Measurements from ENCODE around the gene ESPNL. TPM values are rescaled to one million over a fixed set of nuclear protein-coding genes. Genes with fewer than 3 reads are reported as not detected.

ESPNL gene
- total RNA-seq, 1 donor from 2014 or later, result 0.40 TPM

DNA sequence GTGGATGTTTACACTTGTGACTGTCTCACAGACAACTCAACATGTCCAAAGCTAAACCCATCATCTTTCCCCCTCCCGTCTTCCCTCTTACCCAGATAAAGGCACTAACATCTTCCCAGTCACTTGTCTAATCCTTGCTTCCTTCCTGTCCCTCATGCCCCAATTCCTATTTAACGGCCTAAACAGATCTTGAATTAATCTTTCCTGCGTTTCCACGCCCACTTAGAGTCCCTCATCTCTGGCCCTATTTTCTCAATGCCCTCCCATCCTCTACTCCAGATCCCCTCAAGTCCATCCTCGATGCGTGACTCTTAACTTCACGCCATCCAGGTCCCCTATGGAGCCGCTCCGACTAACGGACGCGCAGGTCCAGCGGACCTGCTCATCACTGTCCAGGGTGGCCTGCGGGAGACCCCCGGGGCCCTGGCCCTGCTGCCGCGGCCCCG lies 40.0 kb upstream of the ESPNL start:
- peaks cover 15% of the 10 kb centered on the region for H3K36me3 Mint-ChIP-seq (ENCODE audit: low read depth)
- TF ChIP-seq, protein P1, sequence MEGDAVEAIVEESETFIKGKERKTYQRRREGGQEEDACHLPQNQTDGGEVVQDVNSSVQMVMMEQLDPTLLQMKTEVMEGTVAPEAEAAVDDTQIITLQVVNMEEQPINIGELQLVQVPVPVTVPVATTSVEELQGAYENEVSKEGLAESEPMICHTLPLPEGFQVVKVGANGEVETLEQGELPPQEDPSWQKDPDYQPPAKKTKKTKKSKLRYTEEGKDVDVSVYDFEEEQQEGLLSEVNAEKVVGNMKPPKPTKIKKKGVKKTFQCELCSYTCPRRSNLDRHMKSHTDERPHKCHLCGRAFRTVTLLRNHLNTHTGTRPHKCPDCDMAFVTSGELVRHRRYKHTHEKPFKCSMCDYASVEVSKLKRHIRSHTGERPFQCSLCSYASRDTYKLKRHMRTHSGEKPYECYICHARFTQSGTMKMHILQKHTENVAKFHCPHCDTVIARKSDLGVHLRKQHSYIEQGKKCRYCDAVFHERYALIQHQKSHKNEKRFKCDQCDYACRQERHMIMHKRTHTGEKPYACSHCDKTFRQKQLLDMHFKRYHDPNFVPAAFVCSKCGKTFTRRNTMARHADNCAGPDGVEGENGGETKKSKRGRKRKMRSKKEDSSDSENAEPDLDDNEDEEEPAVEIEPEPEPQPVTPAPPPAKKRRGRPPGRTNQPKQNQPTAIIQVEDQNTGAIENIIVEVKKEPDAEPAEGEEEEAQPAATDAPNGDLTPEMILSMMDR (conservative IDR thresholded peaks at IDR 0.05), result no peak
- DNase-seq (ENCODE audit: low read depth, low spot score), result no peak
- peak overlapping the region; percentile 91 for H3K4me3 Mint-ChIP-seq
- H3K27me3 Mint-ChIP-seq (ENCODE audit: low read depth), result peaks cover 2% of the 10 kb centered on the region
- peaks cover 5% of the 10 kb centered on the region for H3K9me3 Mint-ChIP-seq
- H3K4me1 Mint-ChIP-seq, result peaks cover 38% of the 10 kb centered on the region
- peak overlapping the region; percentile 92 for H3K27ac Mint-ChIP-seq (ENCODE audit: unreplicated experiment)

DNA sequence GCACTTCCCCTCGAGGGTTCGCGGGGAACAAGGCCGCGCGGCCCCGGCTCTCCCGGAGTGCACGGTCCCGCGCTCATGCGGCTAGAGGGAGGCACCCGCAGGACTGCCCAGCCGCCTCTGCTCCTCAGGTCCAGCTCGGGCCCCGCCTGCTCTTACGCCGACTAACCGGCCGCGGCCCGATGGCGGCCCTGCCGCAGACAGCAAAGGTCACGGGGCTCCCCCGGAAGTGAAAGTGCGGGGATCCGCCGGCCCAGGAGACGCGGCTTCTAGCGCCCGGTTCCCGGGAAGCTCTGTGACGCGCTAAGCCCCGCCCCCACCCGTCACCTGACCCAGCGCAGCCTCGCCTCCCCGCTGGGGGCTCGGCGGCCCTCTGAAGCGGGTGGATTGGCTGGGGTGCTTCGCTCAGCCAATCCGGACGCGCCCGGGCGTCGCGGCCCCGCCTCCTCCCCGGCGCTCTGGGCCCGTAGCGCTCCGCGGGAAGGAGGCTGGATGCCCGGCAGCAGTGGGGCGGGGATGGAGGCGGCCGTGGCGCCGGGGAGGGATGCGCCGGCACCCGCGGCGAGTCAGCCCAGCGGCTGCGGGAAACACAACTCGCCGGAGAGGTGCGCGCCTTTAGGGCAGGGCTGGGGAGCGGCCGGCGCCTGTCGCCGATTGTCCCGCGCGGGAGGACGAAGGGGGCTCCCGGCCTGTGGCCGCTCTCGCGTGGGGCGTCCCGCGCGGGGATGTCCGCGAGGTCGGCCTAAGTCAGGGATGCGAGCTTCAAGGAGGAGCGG lies 39.4 kb upstream of the ESPNL start, which contains the start of gene SCLY:
TSS of gene SCLY (plus strand) at position 460 of the 773 bp plus-strand sequence. CDS start at position 514, 54 bp downstream.
- peaks cover 18% of the 10 kb centered on the region for H3K36me3 Mint-ChIP-seq (ENCODE audit: low read depth)
- peak within 1 kb of the TSS; percentile 98 for H3K4me3 Mint-ChIP-seq
- peaks cover 5% of the 10 kb centered on the region for H3K9me3 Mint-ChIP-seq
- peak within 1 kb of the TSS; percentile 92 for H3K27ac Mint-ChIP-seq (ENCODE audit: unreplicated experiment)
- TF ChIP-seq, protein P1 (conservative IDR thresholded peaks at IDR 0.05), result no peak
- DNase-seq (ENCODE audit: low read depth, low spot score), result peak; percentile 82
- H3K4me1 Mint-ChIP-seq, result peaks cover 38% of the 10 kb centered on the region
- H3K27me3 Mint-ChIP-seq (ENCODE audit: low read depth), result peaks cover 2% of the 10 kb centered on the region

DNA sequence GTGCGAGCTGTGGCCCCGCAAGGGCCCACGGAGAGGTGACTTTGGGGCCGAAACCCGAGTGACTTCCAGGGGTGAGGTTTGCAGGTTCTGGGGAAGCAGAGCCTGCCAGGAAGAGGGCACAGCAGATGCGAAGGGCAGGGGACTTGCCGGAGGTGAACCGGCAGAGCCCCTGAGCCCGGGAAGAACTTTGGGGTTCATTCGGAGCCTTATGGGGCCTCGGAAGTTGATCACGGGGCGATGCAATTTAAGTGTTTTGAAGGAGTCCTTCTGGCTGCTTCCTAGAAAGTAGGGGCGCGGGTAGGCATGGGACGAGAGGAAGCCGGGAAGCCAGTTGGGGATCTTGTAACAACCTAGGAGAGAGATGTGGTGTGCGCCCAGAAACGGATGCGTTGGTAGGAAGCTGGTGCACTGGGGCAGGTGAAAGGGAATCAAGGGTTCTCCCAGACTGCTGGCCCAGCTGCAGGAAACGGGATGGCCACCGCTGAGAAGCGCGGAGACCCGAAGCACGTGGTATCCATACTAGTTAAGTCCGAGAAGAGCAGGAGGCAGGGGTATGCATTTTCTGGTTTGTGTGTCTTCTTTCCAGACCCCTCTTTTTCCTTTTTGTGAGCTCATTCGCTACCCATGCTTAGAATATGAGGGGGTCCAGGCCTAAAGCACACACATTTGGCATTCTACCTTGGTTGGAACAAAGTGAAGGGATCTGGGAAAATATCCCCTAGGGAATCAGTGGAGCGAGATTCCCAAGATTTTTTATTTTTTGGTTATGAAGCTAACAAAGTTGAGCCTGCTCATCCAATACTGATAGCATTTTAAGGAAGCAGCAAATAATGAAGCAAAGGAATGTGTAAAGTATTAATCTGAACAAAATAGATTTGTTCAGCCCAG lies 38.6 kb upstream of the ESPNL start:
- TF ChIP-seq, protein P1 (conservative IDR thresholded peaks at IDR 0.05), result no peak

DNA sequence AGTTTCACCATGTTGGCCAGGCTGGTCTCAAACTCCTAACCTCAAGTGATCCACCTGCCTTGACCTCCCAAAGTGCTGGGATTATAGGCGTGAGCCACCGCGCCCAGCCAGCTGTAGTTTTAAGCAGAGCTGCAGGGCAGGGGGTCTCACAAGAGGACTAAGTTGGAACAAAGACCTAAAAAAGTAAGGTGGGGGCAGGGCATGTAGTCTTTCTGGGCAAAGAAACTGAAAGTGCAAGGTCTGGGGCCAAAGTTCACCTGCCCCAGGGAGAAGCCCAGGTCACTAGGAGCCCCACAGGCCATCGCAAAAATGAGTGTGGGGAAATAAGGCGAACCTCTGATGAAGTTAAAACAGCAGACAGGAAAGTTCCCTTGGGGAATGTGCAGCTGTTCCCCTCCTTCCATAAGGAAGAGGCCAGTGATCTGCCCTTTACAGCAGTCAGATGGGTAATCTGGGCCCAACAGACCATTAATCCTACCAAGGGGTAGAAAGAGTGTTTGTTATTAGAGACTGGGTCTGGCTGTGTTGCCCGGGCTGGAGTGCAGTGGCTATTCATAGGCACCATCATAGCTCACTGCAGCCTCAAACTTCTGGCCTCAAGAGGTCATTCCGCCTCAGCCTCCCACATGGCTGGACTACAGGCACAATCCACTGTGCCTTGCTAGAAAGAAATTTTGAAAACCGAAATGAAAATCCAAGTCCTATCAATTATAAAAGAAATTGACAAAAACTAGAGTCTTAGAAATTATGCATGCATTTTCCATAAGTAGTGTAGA lies 36.5 kb upstream of the ESPNL start:
- H3K9me3 Mint-ChIP-seq, result peaks cover 3% of the 10 kb centered on the region
- peaks cover 28% of the 10 kb centered on the region for H3K36me3 Mint-ChIP-seq (ENCODE audit: low read depth)
- no peak overlapping the region for H3K27ac Mint-ChIP-seq (ENCODE audit: unreplicated experiment)
- TF ChIP-seq, protein P1 (conservative IDR thresholded peaks at IDR 0.05), result no peak
- DNase-seq (ENCODE audit: low read depth, low spot score), result no peak
- peaks cover 38% of the 10 kb centered on the region for H3K4me1 Mint-ChIP-seq
- H3K27me3 Mint-ChIP-seq (ENCODE audit: low read depth), result no peaks in the 10 kb centered on the region
- H3K4me3 Mint-ChIP-seq, result peak overlapping the region; percentile 83

More for the DNA sequence above, 38.6 kb upstream of the ESPNL start:
- peaks cover 2% of the 10 kb centered on the region for H3K27me3 Mint-ChIP-seq (ENCODE audit: low read depth)
- H3K27ac Mint-ChIP-seq (ENCODE audit: unreplicated experiment), result peak overlapping the region; percentile 90
- peaks cover 38% of the 10 kb centered on the region for H3K4me1 Mint-ChIP-seq
- H3K4me3 Mint-ChIP-seq, result peak overlapping the region; percentile 98
- peak; percentile 7 for DNase-seq (ENCODE audit: low read depth, low spot score)
- peaks cover 5% of the 10 kb centered on the region for H3K9me3 Mint-ChIP-seq
- peaks cover 24% of the 10 kb centered on the region for H3K36me3 Mint-ChIP-seq (ENCODE audit: low read depth)

DNA sequence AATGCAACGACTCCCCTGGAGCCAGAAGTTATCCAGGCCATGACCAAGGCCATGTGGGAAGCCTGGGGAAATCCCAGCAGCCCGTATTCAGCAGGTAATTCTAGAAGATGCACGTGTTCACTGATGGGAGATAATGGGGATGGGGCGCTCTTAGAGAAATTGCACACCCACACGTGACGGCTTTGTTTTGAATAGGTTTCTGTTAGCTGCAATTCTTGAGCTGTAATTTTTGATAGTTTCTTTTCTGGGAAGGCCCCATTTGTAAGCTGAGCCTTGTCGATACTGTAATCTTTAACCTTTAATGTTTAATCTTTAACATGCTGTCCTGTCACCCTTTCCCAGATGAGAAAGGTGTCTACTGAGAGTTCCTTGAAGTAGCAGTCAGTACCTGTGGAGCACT lies 35.8 kb upstream of the ESPNL start:
- peaks cover 35% of the 10 kb centered on the region for H3K4me1 Mint-ChIP-seq
- peak overlapping the region; percentile 83 for H3K4me3 Mint-ChIP-seq
- no peak overlapping the region for H3K27ac Mint-ChIP-seq (ENCODE audit: unreplicated experiment)
- TF ChIP-seq, protein P1 (conservative IDR thresholded peaks at IDR 0.05), result no peak
- DNase-seq (ENCODE audit: low read depth, low spot score), result no peak
- no peaks in the 10 kb centered on the region for H3K27me3 Mint-ChIP-seq (ENCODE audit: low read depth)
- peaks cover 3% of the 10 kb centered on the region for H3K9me3 Mint-ChIP-seq
- H3K36me3 Mint-ChIP-seq (ENCODE audit: low read depth), result peaks cover 26% of the 10 kb centered on the region

Data from neural crest cell (in vitro differentiated cells).